IMR-90 (cell line): ENCODE measurements around the gene PALLD.

Experiments
- CEBPB ChIP-seq: IDR thresholded peaks from 2 replicates; pipeline ENCODE4 v1.6.1; 2012; ENCODE audit warnings: low read depth, low read length, improper control_type of control experiment
- CHD1 ChIP-seq: IDR thresholded peaks from 2 replicates; pipeline ENCODE4 v1.6.1; 2012; ENCODE audit warnings: low read depth, low read length, improper control_type of control experiment
- CTCF ChIP-seq: conservative IDR thresholded peaks from 2 replicates; pipeline ENCODE4 v1.5.1; 2012; ENCODE audit warnings: mild to moderate bottlenecking, low read depth, low read length, improper control_type of control experiment
- ELK1 ChIP-seq: fragments of 150-350 bp; IDR thresholded peaks from 2 replicates; pipeline ENCODE4 v1.6.1; 2016; ENCODE audit warnings: low read depth, mild to moderate bottlenecking, low read length, moderate library complexity, borderline replicate concordance
- MAFK ChIP-seq: IDR thresholded peaks from 2 replicates; pipeline ENCODE4 v1.6.1; 2012; ENCODE audit warnings: low read depth, low read length, improper control_type of control experiment
- MAZ ChIP-seq: IDR thresholded peaks from 2 replicates; pipeline ENCODE4 v1.6.1; 2012; ENCODE audit warnings: low read depth, mild to moderate bottlenecking, low read length, improper control_type of control experiment, moderate library complexity, borderline replicate concordance
- MXI1 ChIP-seq: IDR thresholded peaks from 2 replicates; pipeline ENCODE4 v1.6.1; 2012; ENCODE audit warnings: low read depth, mild to moderate bottlenecking, low read length, moderate library complexity, borderline replicate concordance
- POLR2A ChIP-seq: IDR thresholded peaks from 2 replicates; pipeline ENCODE4 v1.6.1; 2012; ENCODE audit warnings: mild to moderate bottlenecking, low read depth, low read length
- RAD21 ChIP-seq: IDR thresholded peaks from 2 replicates; pipeline ENCODE4 v1.6.1; 2012; ENCODE audit warnings: low read length, improper control_type of control experiment
- RCOR1 ChIP-seq: IDR thresholded peaks from 2 replicates; pipeline ENCODE4 v1.6.1; 2012; ENCODE audit warnings: mild to moderate bottlenecking, low read length, improper control_type of control experiment; ENCODE audit not compliant: insufficient replicate concordance
- RFX5 ChIP-seq: IDR thresholded peaks from 2 replicates; pipeline ENCODE4 v1.8.0; 2012; ENCODE audit warnings: low read depth, mild to moderate bottlenecking, low read length, moderate library complexity
- SMC3 ChIP-seq: fragments of 150-350 bp; IDR thresholded peaks from 2 replicates; pipeline ENCODE4 v1.6.1; 2016; ENCODE audit warnings: low read depth, mild to moderate bottlenecking, antibody characterized with exemption, low read length, moderate library complexity
- USF2 ChIP-seq: fragments of 150-350 bp; IDR thresholded peaks from 2 replicates; pipeline ENCODE4 v1.6.1; 2017; ENCODE audit warnings: mild to moderate bottlenecking, antibody characterized with exemption, low read length, low read depth

DNA sequence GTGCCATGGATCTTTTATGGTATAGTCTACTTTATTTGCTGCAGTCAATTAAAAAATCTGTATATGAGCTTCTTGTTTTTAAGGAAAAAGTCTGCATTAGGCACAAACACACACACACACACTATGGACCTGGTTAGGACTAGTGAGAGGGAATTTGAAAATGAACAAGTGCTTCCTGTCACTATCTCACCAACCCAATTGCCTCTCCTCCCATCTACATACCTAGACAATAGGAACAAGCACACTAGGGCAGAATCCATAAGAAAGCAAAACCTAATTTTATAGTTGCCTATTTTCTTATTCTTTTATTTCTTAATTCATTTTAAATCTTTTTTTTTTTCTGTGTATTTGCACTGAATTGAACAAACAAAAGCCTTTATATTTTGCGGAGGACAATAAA lies 22.7 kb downstream of the PALLD start:
- no peak for TF ChIP-seq MAZ
- no peak for TF ChIP-seq POLR2A
- no peak for TF ChIP-seq CTCF
- no peak for TF ChIP-seq SMC3
- TF ChIP-seq CEBPB, result no peak
- TF ChIP-seq RFX5, result no peak
- TF ChIP-seq USF2, result no peak
- TF ChIP-seq RAD21, result no peak
- no peak for TF ChIP-seq CHD1
- no peak for TF ChIP-seq RCOR1
- no peak for TF ChIP-seq ELK1
- no peak for TF ChIP-seq MXI1
- TF ChIP-seq MAFK, result no peak
